ENCODE results near the gene SPATA9. TPM values are rescaled to one million over a fixed set of nuclear protein-coding genes. Genes with fewer than 3 reads are reported as not detected.

Gene SPATA9
- total RNA-seq, 1 donor from 2014 or later = not detected

GRCh38 chr5:95697781-95698681 lies 15.2 kb upstream of the SPATA9 start:
- no peak overlapping the region for H3K27ac ChIP-seq
- H3K36me3 ChIP-seq = no peaks in the 10 kb centered on the region
- no peaks in the 10 kb centered on the region for H3K9me3 ChIP-seq
- no peaks in the 10 kb centered on the region for H3K27me3 ChIP-seq
- TF ChIP-seq, protein P1, sequence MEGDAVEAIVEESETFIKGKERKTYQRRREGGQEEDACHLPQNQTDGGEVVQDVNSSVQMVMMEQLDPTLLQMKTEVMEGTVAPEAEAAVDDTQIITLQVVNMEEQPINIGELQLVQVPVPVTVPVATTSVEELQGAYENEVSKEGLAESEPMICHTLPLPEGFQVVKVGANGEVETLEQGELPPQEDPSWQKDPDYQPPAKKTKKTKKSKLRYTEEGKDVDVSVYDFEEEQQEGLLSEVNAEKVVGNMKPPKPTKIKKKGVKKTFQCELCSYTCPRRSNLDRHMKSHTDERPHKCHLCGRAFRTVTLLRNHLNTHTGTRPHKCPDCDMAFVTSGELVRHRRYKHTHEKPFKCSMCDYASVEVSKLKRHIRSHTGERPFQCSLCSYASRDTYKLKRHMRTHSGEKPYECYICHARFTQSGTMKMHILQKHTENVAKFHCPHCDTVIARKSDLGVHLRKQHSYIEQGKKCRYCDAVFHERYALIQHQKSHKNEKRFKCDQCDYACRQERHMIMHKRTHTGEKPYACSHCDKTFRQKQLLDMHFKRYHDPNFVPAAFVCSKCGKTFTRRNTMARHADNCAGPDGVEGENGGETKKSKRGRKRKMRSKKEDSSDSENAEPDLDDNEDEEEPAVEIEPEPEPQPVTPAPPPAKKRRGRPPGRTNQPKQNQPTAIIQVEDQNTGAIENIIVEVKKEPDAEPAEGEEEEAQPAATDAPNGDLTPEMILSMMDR (IDR thresholded peaks at IDR 0.05) = no peak
- no peaks in the 10 kb centered on the region for H3K4me1 ChIP-seq
- intact Hi-C loops (cut with DNase I) = no loop called here
- H3K4me3 ChIP-seq = no peak overlapping the region
- DNase-seq (ENCODE audit: low spot score in 2 of 2) = no peak

- Histone ChIP-seq H3K36me3 (no peaks in the 10 kb centered on the region), H3K4me1 (no peaks in the 10 kb centered on the region), H3K27ac (no peak overlapping the region), H3K9me3 (no peaks in the 10 kb centered on the region), H3K27me3 (no peaks in the 10 kb centered on the region), H3K4me3 (no peak overlapping the region)
- TF ChIP-seq, protein P1 (IDR thresholded peaks at IDR 0.05) = no peak
- DNase-seq (ENCODE audit: low spot score in 2 of 2) = no peak
- intact Hi-C loops (cut with DNase I) = no loop called here
Measured at GRCh38 chr5:95690333-95690732, 7.5 kb upstream of the SPATA9 start.

GRCh38 chr5:95689680-95690079 lies 6.9 kb upstream of the SPATA9 start:
- Histone ChIP-seq H3K9me3 (no peaks in the 10 kb centered on the region), H3K27ac (no peak overlapping the region), H3K36me3 (no peaks in the 10 kb centered on the region), H3K4me3 (no peak overlapping the region), H3K27me3 (no peaks in the 10 kb centered on the region), H3K4me1 (no peaks in the 10 kb centered on the region)
- TF ChIP-seq, protein P1 (IDR thresholded peaks at IDR 0.05) = no peak
- intact Hi-C loops (cut with DNase I) = no loop called here
- DNase-seq (ENCODE audit: low spot score in 2 of 2) = no peak

- H3K4me3 ChIP-seq = no peak overlapping the region
- intact Hi-C loops (cut with DNase I) = no loop called here
- no peaks in the 10 kb centered on the region for H3K4me1 ChIP-seq
- H3K27me3 ChIP-seq = no peaks in the 10 kb centered on the region
- DNase-seq (ENCODE audit: low spot score in 2 of 2) = no peak
- H3K9me3 ChIP-seq = no peaks in the 10 kb centered on the region
- TF ChIP-seq, protein P1 (IDR thresholded peaks at IDR 0.05) = no peak
- H3K36me3 ChIP-seq = no peaks in the 10 kb centered on the region
- no peak overlapping the region for H3K27ac ChIP-seq
Measured at GRCh38 chr5:95686651-95687050, 3.9 kb upstream of the SPATA9 start.

- Histone ChIP-seq H3K4me3 (no peak overlapping the region), H3K27me3 (no peaks in the 10 kb centered on the region), H3K4me1 (no peaks in the 10 kb centered on the region), H3K27ac (no peak overlapping the region), H3K9me3 (no peaks in the 10 kb centered on the region), H3K36me3 (no peaks in the 10 kb centered on the region)
- intact Hi-C loops (cut with DNase I) = no loop called here
- TF ChIP-seq, protein P1 (IDR thresholded peaks at IDR 0.05) = no peak
- no peak for DNase-seq (ENCODE audit: low spot score in 2 of 2)
Measured at GRCh38 chr5:95684361-95684760, 1.6 kb upstream of the SPATA9 start.
